ENCODE measurements around the gene TOMT. TPM values are rescaled to one million over a fixed set of nuclear protein-coding genes. Genes with fewer than 3 reads are reported as not detected.

TOMT gene
- total RNA-seq, 1 donor from 2014 or later = not detected

DNA sequence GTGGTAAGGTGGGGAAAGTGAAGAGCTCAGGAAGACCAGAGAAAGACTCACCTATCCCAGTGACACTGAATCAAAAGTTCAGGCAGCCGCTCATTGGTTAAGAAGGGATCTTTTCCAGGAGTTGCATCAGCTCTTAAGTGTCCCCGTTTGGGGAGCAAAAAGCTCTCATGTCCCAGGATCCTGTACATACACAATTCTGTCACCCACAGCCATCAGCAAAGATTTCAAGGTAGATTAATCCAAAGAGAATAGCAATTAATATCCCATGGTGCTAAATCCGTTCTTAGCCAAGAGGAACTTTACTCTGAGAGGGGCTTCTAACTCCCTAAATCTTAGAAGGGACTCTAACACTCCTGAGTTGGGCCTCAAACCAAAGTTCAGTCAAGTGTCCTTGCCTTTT is 49.1 kb downstream of the TOMT start:
- no peaks in the 10 kb centered on the region for H3K9me3 Mint-ChIP-seq (ENCODE audit: unreplicated experiment)
- no peak for DNase-seq (ENCODE audit: extremely low spot score, unreplicated experiment)
- H3K4me3 Mint-ChIP-seq (ENCODE audit: unreplicated experiment) = no peak overlapping the region
- H3K4me1 Mint-ChIP-seq (ENCODE audit: unreplicated experiment) = no peaks in the 10 kb centered on the region
- H3K27me3 Mint-ChIP-seq (ENCODE audit: unreplicated experiment) = peaks cover 60% of the 10 kb centered on the region
- no peak overlapping the region for H3K27ac Mint-ChIP-seq (ENCODE audit: unreplicated experiment)
- TF ChIP-seq, protein P1, sequence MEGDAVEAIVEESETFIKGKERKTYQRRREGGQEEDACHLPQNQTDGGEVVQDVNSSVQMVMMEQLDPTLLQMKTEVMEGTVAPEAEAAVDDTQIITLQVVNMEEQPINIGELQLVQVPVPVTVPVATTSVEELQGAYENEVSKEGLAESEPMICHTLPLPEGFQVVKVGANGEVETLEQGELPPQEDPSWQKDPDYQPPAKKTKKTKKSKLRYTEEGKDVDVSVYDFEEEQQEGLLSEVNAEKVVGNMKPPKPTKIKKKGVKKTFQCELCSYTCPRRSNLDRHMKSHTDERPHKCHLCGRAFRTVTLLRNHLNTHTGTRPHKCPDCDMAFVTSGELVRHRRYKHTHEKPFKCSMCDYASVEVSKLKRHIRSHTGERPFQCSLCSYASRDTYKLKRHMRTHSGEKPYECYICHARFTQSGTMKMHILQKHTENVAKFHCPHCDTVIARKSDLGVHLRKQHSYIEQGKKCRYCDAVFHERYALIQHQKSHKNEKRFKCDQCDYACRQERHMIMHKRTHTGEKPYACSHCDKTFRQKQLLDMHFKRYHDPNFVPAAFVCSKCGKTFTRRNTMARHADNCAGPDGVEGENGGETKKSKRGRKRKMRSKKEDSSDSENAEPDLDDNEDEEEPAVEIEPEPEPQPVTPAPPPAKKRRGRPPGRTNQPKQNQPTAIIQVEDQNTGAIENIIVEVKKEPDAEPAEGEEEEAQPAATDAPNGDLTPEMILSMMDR (IDR thresholded peaks at IDR 0.05) = no peak
- no peaks in the 10 kb centered on the region for H3K36me3 Mint-ChIP-seq (ENCODE audit: unreplicated experiment)

DNA sequence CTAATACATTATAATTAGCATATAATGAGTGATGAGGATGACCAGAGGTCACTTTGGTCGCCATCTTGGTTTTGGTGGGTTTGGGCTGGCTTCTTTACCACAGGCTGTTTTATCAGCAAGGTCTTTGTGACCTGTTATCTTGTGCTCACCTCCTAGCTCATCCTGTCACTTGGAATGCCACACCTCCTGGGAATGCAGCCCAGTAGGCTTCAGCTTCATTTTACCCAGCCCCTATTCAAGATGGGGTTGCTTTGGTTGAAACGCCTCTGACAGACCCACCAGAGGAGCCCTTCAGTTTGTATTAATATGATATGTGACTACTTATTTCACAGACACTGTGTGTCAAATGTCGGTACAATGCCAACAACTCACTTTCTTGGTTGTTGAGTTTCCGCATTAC is 50.0 kb downstream of the TOMT start:
- H3K4me1 Mint-ChIP-seq (ENCODE audit: unreplicated experiment) = no peaks in the 10 kb centered on the region
- H3K27me3 Mint-ChIP-seq (ENCODE audit: unreplicated experiment) = peaks cover 67% of the 10 kb centered on the region
- H3K36me3 Mint-ChIP-seq (ENCODE audit: unreplicated experiment) = no peaks in the 10 kb centered on the region
- H3K4me3 Mint-ChIP-seq (ENCODE audit: unreplicated experiment) = no peak overlapping the region
- no peak overlapping the region for H3K27ac Mint-ChIP-seq (ENCODE audit: unreplicated experiment)
- H3K9me3 Mint-ChIP-seq (ENCODE audit: unreplicated experiment) = no peaks in the 10 kb centered on the region
- DNase-seq (ENCODE audit: extremely low spot score, unreplicated experiment) = no peak
- TF ChIP-seq, protein P1 (IDR thresholded peaks at IDR 0.05) = no peak

DNA sequence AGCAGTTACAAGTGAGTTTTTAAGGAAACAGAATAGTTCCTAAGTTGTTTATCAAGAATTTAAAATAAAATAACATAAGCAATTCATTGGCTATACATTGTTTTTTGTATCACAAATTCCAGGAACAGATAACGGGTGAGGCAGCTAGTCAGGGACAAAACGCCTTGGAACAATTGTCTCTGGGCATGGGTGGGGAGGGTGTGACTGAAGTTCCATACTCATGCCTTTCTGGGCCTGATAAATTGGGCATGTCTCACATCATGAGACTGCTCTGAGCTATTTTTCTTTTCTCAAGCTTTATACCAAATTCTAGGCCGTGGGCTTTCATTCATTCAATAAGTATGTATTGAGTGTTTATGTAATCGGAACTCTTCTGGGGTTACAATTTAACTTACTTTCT is 51.4 kb downstream of the TOMT start:
- no peaks in the 10 kb centered on the region for H3K36me3 Mint-ChIP-seq (ENCODE audit: unreplicated experiment)

More for the DNA sequence above, 51.4 kb downstream of the TOMT start:
- Mint-ChIP-seq H3K27me3 (ENCODE audit: unreplicated experiment) (peaks cover 65% of the 10 kb centered on the region), H3K4me3 (ENCODE audit: unreplicated experiment) (no peak overlapping the region), H3K9me3 (ENCODE audit: unreplicated experiment) (no peaks in the 10 kb centered on the region), H3K4me1 (ENCODE audit: unreplicated experiment) (no peaks in the 10 kb centered on the region), H3K27ac (ENCODE audit: unreplicated experiment) (no peak overlapping the region)
- TF ChIP-seq, protein P1 (IDR thresholded peaks at IDR 0.05) = no peak
- no peak for DNase-seq (ENCODE audit: extremely low spot score, unreplicated experiment)

Small RNA genes within 50 kb of the gene (microRNA-seq; reads per million reads assigned to microRNA genes)
- gene MIR3165 (ENCODE audit: unreplicated experiment) = not detected

Other genes with a start within 250 kb of the TOMT start
- not detected in 2 replicates for gene DEFB131B, start 227.5 kb upstream of the TOMT start, total RNA-seq
- gene XNDC1N, start 177.3 kb upstream of the TOMT start, total RNA-seq = 9.4 and 11.8 TPM in 2 replicates
- gene RNF121, start 176.9 kb upstream of the TOMT start, total RNA-seq = 44.9 and 46.7 TPM in 2 replicates
- 8.8 and 9.6 TPM in 2 replicates for gene IL18BP, start 107.0 kb upstream of the TOMT start, total RNA-seq
- 238 and 247 TPM in 2 replicates for gene NUMA1, start 25.4 kb upstream of the TOMT start, total RNA-seq
- 9.1 and 10.9 TPM in 2 replicates for gene LRRC51, start 25.1 kb upstream of the TOMT start, total RNA-seq
- 95.4 and 96.8 TPM in 2 replicates for gene LAMTOR1, start 2.6 kb upstream of the TOMT start, total RNA-seq
- gene ANAPC15, start 6.8 kb downstream of the TOMT start, total RNA-seq = 32.1 and 32.3 TPM in 2 replicates
- not detected in 2 replicates for gene FOLR3, start 29.8 kb downstream of the TOMT start, total RNA-seq
- not detected in 2 replicates for gene FOLR1, start 86.2 kb downstream of the TOMT start, total RNA-seq
- gene FOLR2, start 110.9 kb downstream of the TOMT start, total RNA-seq = not detected in 2 replicates
- gene INPPL1, start 118.8 kb downstream of the TOMT start, total RNA-seq = 259 and 289 TPM in 2 replicates
- not detected in 2 replicates for gene PHOX2A, start 138.3 kb downstream of the TOMT start, total RNA-seq

Measured in osteocyte (in vitro differentiated cells).